Measurements from ENCODE around the gene EFCAB11.
A peak's percentile ranks its signal among the peaks of the same experiment; 100 is the strongest.

Gene EFCAB11

GRCh38 chr14:89841851-89842250 lies 112.7 kb downstream of the EFCAB11 start:
- TF ChIP-seq GLIS3 (CRISPR knock-in tag; IDR thresholded peaks at IDR 0.05) (no peak), ESRRG (CRISPR knock-in tag; IDR thresholded peaks at IDR 0.05) (no peak), ZFP3 (CRISPR knock-in tag; IDR thresholded peaks at IDR 0.05) (no peak), ZC3H10 (CRISPR knock-in tag; IDR thresholded peaks at IDR 0.05) (no peak), PATZ1 (CRISPR knock-in tag; IDR thresholded peaks at IDR 0.05; ENCODE audit: borderline replicate concordance) (no peak), TCF4 (CRISPR knock-in tag; IDR thresholded peaks at IDR 0.05; ENCODE audit: borderline replicate concordance) (no peak), RARB (CRISPR knock-in tag; IDR thresholded peaks at IDR 0.05) (no peak)
- no peak for ATAC-seq

DNA sequence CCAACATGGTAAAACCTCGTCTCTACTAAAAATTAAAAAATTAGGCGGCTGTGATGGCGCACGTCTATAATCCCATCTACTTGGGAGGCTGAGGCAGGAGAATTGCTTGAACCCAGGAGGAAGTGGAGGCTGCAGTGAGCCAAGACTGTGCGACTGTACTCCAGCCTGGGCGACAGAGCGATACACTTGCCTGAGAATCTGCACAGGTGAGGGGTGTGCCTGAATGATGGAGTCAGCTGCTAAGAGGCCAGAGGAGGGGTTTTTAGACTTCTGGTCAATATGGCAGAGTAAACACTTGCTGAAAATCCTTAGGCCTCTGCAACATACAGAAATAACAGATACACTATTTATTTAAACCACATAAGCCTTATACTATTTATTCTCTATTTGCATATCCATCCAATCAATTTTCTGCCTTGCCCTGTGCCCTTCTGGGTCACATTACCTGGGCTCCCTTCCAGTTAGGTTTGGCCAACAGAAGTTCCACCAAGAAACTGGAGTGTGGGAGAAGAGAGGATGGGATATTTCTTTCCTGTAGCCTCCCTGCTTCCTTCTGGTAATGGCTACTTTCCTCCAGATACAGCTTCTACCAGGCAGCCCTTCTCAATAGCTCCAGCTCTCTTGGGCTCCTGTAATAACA lies 117.6 kb downstream of the EFCAB11 start:
- no peak for ATAC-seq
- TF ChIP-seq BACH2 (CRISPR knock-in tag; IDR thresholded peaks at IDR 0.05; ENCODE audit: borderline replicate concordance) (no peak), PATZ1 (CRISPR knock-in tag; IDR thresholded peaks at IDR 0.05; ENCODE audit: borderline replicate concordance) (no peak), ZNF565 (CRISPR knock-in tag; conservative IDR thresholded peaks at IDR 0.05; ENCODE audit: low read depth) (no peak), SNAI2 (CRISPR knock-in tag; IDR thresholded peaks at IDR 0.05) (no peak), ZNF70 (CRISPR knock-in tag; IDR thresholded peaks at IDR 0.05) (no peak), ZC3H10 (CRISPR knock-in tag; IDR thresholded peaks at IDR 0.05) (no peak), ESRRG (CRISPR knock-in tag; IDR thresholded peaks at IDR 0.05) (no peak), PPARA (CRISPR knock-in tag; IDR thresholded peaks at IDR 0.05; ENCODE audit: borderline replicate concordance) (no peak), TCF4 (CRISPR knock-in tag; IDR thresholded peaks at IDR 0.05; ENCODE audit: borderline replicate concordance) (no peak), POU6F1 (CRISPR knock-in tag; IDR thresholded peaks at IDR 0.05; ENCODE audit: borderline replicate concordance, low read depth) (no peak), TSHZ2 (CRISPR knock-in tag; IDR thresholded peaks at IDR 0.05) (no peak), TOX (CRISPR knock-in tag; IDR thresholded peaks at IDR 0.05; ENCODE audit: borderline replicate concordance) (no peak)
- TF ChIP-seq, protein P1, sequence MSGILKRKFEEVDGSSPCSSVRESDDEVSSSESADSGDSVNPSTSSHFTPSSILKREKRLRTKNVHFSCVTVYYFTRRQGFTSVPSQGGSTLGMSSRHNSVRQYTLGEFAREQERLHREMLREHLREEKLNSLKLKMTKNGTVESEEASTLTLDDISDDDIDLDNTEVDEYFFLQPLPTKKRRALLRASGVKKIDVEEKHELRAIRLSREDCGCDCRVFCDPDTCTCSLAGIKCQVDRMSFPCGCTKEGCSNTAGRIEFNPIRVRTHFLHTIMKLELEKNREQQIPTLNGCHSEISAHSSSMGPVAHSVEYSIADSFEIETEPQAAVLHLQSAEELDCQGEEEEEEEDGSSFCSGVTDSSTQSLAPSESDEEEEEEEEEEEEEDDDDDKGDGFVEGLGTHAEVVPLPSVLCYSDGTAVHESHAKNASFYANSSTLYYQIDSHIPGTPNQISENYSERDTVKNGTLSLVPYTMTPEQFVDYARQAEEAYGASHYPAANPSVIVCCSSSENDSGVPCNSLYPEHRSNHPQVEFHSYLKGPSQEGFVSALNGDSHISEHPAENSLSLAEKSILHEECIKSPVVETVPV (CRISPR knock-in tag; IDR thresholded peaks at IDR 0.05), result no peak

- peak; percentile 39; the same call in 2 of the 3 replicates for ATAC-seq
- TF ChIP-seq GLIS3 (CRISPR knock-in tag; IDR thresholded peaks at IDR 0.05) (no peak), TOX (CRISPR knock-in tag; IDR thresholded peaks at IDR 0.05; ENCODE audit: borderline replicate concordance) (no peak), ZFP30 (CRISPR knock-in tag; IDR thresholded peaks at IDR 0.05) (no peak), BACH2 (CRISPR knock-in tag; IDR thresholded peaks at IDR 0.05; ENCODE audit: borderline replicate concordance) (no peak), ISL1 (CRISPR knock-in tag; IDR thresholded peaks at IDR 0.05) (no peak), POU6F1 (CRISPR knock-in tag; IDR thresholded peaks at IDR 0.05; ENCODE audit: borderline replicate concordance, low read depth) (no peak), PATZ1 (CRISPR knock-in tag; IDR thresholded peaks at IDR 0.05; ENCODE audit: borderline replicate concordance) (no peak), ZC3H10 (CRISPR knock-in tag; IDR thresholded peaks at IDR 0.05) (no peak), PPARA (CRISPR knock-in tag; IDR thresholded peaks at IDR 0.05; ENCODE audit: borderline replicate concordance) (no peak), CSDC2 (CRISPR knock-in tag; IDR thresholded peaks at IDR 0.05) (no peak), TCF4 (CRISPR knock-in tag; IDR thresholded peaks at IDR 0.05; ENCODE audit: borderline replicate concordance) (no peak), ARNTL (CRISPR knock-in tag; IDR thresholded peaks at IDR 0.05; ENCODE audit: borderline replicate concordance, low read depth) (no peak), ZNF70 (CRISPR knock-in tag; IDR thresholded peaks at IDR 0.05) (no peak), SNAI2 (CRISPR knock-in tag; IDR thresholded peaks at IDR 0.05) (no peak), RARB (CRISPR knock-in tag; IDR thresholded peaks at IDR 0.05) (no peak), ZFP3 (CRISPR knock-in tag; IDR thresholded peaks at IDR 0.05) (no peak), ESRRG (CRISPR knock-in tag; IDR thresholded peaks at IDR 0.05) (no peak)
These were observed 120.9 kb downstream of the EFCAB11 start for GRCh38 chr14:89833661-89834060.
